Kidney glomerular epithelial cell (primary cell): ENCODE data around the gene HSPH1.

Experiments used
- DNase-seq: peaks from one replicate; lab custom pipeline; 2025; lab: John Stamatoyannopoulos, UW

HSPH1 gene

DNA sequence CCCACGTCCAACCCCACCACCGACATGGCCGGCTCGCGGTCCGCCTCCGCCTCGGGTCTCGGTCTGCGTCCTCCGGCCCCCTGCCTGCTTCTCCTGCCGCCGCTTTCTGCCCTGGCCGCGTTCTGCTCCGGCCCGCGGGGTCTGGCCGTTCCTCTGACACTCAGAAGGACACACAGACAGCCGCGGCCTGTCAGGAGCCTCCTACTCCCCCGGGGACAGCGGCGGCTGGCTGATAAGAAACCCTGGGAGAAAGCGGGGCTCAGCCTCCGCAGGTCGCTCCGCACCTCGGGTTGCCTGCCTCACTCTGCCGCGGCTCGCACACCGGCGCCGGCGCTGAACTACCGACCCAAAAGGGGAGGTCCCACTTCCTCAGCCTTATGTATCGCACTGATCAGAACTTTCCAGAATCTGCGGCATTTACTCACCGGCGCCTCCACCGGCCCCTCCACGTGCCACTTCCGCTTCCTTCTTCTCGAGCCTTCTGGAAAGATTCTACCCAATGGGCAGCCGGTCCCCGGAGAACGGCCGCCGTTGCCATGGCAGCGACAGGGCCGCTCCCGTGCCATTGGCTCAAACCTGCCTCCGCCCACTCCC lies at the start of gene HSPH1:
HSPH1 (minus strand) TSS at position 348 of the 594 bp plus-strand sequence; CDS start at position 26, 322 bp downstream.
- peak; percentile 96 for DNase-seq

DNA sequence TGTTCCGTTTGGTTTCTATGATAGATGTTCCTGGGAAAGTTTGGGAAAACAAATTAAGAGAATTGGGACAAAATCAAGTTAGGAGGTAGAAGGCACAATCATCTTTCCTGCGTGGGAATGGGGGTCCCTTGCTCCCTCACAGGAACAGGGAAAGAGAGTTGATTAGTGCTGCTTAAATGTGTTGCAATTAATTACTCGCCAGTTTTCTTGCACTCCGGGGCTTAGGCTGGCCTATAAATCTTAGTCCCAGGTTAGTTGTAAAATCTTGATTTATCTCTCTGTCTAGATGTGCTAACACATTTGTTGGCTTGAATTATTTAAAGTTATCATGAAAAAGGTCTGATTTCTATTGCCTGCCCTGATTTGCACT lies 48.1 kb upstream of the HSPH1 start:
- no peak for DNase-seq

DNA sequence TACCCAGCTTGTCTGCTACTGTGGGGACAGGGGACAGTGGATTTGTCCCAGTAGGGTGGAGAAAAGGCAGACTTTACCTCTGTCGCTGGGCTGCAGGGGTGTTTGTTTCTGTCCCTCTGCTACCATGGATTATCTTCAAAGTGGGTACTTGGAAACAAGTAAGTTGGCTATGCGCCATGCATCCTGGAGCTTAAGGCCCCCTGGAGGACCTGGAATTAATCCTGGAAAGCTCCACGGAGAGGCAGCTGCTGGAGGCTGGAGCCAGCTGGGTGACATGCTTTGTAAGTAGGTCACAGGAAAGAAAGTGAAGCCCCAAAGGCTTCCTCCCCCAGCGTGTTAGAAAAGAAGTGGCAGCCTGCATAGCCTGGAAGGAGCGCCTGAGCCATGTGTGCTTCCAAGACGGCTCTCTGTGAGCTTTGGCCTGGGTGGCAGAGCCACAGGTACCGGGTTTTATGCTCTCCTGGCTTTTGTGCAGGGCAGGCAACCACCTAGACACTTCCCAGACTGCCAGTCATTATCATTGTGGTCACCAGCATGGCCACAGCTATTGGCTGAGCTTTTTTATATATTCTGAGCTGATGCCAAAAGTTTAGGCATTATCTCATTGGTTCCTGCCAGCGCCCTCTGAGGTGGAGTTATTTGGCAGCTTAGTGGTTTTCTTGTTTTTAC lies 47.6 kb upstream of the HSPH1 start:
- no peak for DNase-seq

DNA sequence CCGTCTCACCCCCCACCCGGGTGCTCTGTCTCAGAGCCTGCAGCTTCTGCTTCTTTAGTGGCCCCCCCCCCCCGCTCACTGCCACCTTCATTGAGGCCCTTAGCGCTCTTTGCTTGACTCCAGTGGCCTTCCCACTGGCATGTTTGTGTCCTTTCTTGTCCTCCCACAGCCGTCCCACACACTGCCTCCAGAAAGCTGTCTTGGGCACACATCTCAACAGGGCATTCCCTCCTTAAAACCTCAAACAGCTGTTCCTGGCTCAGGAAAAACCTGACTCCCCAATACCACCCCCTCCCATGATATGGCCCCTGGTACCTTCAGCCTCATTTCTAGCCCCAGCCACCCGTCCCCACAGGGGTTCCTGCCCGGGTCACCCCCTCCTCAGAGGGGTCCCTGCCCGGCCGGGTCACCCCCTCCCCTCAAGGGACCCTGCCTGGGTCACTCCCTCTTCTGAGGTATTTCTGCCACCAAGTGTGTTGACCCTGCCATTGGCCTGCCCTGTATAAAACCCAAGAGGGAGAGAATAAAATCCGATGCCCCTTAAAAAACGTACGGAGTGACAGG lies 46.9 kb upstream of the HSPH1 start:
- DNase-seq: no peak

DNA sequence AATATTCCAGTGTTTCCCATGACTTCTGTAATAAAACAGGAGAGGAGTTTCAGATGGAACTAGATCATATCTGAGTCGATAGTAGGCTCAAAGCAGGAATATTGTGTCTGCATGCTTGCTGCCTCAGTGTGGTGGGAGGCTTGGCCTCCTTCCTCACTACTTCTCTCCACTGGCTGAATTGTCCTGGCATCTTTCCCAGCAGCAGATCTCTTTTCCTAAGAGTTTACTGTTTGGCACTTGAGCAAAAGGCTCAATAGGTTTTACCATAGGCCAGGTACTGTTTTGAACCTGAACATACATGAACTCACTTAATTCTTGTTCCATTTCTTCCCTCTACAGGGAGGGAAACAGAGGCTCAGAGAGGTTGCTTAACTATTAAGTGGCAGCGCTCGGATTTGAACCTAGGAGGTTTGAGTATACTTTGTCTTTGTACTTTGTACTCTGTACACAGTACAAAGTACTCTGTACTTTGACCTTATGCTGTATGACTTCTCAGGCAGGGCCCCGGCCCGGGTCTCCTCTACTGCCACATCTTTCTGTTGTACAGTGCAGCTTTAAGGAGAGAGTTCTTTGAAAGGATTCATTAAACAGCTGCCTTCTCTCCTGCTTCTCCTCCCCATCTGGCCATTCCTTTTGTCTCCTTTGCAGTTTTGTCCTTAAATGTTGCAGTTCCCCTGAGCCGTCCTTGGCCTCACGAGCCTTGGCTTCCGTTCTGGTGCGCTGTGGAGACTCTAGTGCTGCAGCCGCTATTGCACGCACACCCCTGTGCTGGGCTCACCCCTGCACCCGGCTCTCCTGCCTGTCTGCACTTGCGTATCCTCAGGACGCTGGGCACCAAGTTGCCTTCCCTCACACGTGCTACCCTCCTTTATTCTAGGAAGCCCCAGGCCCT lies 46.2 kb upstream of the HSPH1 start:
- DNase-seq: peak; percentile 14

GRCh38 chr13:31204592-31204991 lies 42.9 kb upstream of the HSPH1 start:
- DNase-seq: peak; percentile 56

DNA sequence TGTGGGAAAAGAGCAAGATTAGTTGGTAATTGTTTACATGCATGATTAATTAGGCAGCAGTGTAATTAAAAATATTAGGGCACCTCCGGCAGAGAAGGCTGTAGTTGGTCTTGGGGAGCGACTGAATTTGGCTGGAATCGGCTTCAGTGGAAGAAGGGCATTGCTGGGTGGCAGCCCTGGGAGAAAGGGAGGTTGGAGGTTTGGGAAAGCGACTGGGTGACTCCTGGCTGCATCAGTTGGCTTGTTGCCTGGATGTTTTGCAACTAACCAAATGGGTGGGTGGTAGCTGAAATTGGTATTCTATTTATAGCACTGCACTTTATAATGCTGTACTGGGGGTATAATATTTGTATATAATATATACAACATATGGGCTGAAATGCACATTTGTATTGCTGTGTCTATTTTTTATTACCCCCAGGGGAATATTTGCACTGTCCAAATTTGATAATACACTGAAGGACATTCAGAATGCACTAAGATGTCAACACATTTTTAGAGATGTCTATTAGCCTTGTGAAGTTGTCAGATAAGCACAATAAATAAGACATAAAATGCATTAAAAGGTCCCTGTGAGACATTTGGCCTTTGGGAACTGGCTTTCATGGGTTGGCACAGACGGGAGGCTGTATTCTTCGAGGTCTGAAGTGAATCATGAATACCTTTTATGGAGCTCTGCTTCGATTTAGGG lies 39.8 kb upstream of the HSPH1 start:
- DNase-seq: no peak

GRCh38 chr13:31200637-31200971 lies 38.9 kb upstream of the HSPH1 start:
- no peak for DNase-seq

GRCh38 chr13:31199849-31200636 lies 38.3 kb upstream of the HSPH1 start, which contains the start of gene B3GLCT:
TSS of gene B3GLCT (plus strand) at chr13:31199975. CDS start at chr13:31200085, 110 bp downstream.
- DNase-seq: peak; percentile 74

GRCh38 chr13:31199527-31199848 lies 37.8 kb upstream of the HSPH1 start:
- DNase-seq: no peak

DNA sequence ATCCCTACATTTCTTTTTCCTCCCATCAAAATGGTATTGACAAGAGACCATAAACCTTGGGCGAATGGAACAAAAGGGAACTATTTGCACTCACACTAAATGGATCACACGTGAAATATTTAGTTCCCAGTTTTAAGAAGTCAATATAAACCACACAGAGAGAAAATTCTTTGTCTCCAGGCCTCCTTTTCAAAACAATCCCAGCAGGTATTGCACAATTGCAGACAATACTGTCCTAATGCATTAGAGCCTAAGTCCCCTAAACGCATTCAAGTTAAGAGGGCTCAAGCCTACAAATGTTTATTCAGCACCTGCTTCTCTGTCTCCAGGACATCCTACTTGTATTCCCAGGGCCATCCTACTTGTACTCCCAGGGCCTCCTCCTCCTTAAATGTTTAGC lies 36.8 kb upstream of the HSPH1 start:
- no peak for DNase-seq

GRCh38 chr13:31196992-31197391 lies 35.3 kb upstream of the HSPH1 start:
- DNase-seq: no peak

DNA sequence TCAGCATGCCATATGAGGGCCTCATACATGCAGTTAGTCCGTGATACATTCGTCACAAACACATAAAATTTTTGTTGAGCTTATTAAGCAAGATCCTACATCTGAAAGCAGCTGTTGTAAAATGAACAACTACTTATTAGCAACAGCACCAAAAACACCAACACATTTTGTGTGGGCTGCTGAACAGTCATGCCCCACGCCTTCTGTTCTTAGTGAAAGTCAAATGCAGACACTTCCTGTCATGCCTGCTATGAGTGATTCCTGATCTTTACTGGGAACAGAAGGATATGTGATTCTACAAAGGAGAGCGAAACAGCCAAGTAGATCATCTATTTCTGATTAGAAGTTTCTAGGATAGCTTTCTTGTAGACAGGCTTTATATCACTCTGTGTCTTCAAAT lies 33.9 kb upstream of the HSPH1 start:
- DNase-seq: no peak

DNA sequence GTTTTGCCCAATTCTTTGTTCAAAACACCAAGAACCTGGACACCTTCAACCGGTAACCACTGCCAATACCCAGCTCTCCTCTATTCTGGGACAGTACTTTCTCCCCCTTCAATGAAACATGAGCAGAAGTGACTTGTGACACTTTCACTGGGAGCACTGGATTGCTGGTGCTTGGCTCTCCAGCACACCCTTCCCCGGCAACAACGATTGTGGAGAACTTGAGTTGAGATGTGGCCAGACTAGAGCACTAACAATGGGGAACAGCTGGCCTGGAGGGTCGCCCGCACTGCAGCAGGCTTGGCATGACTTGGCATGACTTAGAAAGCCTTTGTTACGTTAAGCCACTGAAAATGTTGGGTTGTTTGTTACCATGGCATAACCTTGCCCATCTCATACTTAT lies 30.6 kb upstream of the HSPH1 start:
- no peak for DNase-seq

DNA sequence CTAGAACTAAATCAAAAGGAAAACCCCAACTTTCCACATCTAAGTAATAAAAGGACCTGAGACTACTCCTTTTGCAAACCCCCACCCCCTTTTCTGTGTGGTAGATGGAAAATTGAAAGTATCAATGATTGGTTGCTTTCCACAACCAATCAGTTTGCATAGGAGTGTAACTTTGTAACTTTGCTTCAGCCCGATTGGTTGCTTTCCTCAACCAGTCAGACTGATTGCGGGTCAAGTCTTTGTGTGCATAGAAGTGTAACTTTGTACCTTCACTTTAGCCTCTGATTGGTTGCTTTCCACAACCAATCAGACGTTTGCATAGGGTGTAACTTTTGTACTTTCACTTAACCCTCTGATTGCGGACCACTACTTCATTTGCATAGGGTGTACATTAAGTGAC lies 30.0 kb upstream of the HSPH1 start:
- no peak for DNase-seq

- DNase-seq: no peak
Observed at GRCh38 chr13:31184981-31185645, 23.4 kb upstream of the HSPH1 start.

GRCh38 chr13:31184451-31184850 lies 22.7 kb upstream of the HSPH1 start:
- no peak for DNase-seq

- no peak for DNase-seq
Observed at GRCh38 chr13:31182987-31183386, 21.3 kb upstream of the HSPH1 start.

- no peak for DNase-seq
Observed at GRCh38 chr13:31179754-31180153, 18.1 kb upstream of the HSPH1 start.

DNA sequence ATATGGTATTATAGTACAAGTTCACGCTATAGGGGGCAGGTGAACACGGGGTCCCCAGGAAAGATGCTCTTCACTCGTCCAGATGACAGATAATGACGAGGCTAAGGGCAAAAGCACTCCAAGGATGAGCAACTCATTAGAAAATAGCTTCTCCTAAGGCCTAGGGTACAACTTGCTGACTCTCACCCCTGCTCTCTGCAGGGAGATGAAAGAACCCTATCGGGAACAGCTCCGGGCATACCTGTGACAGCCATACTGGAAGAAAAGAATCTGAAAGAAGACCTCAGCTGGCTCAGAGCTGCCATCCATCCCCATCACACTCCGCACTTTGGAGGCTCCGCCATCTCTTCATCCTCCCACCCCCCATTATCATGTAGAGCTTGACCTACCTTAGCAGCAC lies 17.5 kb upstream of the HSPH1 start:
- DNase-seq: no peak
